Islet precursor cell (in vitro differentiated cells): ENCODE results near the gene EXPH5.
"Not testable (repeated sequence)": the region's sequence is repeated elsewhere in the genome, so short reads cannot be mapped to it uniquely, and the experiment has no call there.

ENCODE experiments used
- DNase-seq: peaks from one replicate; pipeline ENCODE4 v3.0.0-alpha.2; 2018

EXPH5 gene, protein sequence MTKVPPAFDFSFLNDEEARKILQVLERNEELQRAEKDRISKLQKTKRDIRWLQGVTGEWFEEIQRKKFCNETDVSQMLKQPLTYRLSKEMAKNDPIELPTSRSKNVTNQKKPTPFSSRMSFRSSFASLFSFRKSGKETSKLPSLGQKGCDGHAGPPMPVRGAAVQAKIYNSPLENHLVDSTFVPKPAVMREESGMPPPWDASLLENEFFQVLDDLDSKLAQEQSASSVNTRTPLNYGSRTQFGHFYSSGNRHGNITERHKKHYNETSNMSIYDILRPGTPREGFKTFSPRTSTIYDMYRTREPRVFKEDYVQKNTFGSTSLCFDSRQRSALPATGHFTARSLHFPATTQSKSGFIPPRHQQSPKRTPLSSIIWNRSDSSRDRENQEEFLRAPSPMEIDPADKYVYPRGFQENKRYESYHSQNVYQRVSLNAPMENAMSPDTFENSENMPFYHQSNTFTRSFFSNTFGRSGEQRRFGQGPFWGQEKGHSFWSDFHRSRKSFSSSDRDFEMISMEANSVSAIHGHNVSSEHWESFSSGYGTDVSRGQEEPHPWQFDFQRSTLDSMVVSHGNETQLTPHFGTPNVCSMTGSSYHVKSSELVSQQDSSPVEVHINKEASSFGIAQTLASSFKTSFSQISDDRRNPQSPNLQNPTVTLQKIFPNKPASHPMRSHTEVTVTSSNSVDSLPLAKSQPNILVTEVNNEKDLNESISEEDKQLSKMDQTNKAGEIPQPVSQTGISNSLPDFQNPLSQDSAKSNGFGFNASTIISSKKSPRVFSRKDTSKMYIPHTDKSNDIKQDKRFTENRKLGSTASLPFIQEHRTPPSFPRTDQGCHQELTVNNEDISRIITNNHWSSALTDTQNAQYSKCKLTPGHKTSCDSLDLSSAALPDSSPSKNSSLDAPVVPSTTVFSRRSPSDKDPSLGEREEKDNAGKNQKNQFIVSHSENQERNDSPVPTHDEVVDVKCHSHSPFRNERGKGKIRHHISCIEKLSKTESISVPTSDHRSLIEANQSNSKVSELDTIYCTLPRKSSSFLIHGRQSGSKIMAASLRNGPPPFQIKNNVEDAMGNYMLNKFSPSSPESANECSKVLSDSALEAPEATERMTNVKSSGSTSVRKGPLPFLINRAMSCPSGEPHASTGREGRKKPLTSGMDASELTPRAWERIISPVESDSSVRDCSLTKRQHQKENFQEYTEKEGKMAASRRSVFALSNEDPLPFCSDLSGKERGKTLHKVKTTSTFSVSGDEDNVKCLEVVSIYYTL (N-terminal part only)

DNA sequence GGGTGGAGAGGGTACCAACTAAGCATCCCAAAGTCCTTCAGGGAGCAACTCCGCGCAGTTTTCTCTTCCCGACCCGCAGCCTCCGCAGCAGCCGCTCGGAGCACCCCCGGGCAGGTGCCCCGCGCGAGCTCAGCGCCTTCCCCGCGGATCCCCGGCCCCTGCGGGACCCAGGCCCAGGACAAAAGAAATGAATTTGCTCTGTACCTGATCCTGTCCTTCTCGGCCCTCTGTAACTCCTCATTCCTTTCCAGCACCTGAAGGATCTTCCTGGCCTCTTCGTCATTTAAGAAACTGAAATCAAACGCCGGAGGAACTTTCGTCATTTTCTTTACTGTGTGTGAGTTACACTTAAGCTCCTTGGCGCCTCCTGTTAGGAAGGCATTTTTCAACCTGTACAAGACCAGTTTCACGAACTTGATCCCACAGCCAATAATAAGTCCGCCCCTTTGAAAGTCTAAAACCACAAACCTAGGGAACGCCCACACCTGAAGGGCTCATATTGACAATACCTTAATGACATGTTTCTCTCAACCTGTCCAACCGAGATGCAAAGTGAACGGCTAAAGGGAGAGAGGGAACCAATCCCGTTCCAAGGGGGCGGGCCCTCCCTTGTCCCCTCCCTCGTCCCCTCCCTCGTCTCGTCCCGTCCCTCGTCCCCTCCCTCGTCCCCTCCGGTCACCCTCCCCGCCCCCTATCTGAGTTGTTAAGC is at the start of gene EXPH5:
EXPH5 (minus strand) TSS at position 555 of the 709 bp plus-strand sequence; CDS start at position 323, 232 bp downstream.
- peak; percentile 98 for DNase-seq

DNA sequence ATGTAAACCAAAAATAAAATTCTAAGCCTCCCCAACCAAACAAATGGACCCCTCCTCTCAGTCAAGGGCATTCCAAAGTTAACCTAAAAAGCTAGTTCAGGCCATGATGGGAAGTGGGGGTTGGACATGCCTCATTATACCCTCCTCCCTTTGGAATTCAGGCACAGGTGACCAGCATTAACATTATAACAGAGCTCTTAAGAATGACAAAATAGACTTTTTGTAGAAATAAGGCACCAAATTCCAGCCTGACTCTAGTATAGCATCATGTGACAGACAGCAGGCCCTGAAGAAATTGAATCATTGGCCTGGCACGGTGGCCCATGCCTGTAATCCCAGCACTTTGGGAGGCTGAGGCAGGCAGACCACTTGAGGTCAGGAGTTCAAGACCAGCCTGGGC is 48.2 kb upstream of the EXPH5 start:
- DNase-seq: not testable (repeated sequence)

DNA sequence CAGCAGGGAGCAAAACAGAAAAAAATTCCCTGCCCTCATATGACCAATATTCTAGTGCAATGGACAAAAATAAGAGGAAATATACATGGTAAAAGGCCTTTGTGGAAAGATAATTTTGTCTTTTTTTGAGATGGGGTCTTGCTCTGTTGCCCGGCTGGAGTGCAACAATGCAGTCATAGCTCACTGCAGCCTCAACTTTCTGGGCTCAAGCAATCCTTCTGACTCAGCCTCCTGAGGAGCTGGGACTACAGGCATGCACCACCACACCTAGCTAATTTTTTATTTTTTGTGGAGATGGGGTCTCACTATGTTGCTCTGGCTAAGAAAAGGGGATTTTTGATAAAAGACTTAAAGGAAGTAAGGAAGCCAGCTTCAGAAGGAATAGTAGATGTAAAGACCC is 45.6 kb upstream of the EXPH5 start:
- no peak for DNase-seq

DNA sequence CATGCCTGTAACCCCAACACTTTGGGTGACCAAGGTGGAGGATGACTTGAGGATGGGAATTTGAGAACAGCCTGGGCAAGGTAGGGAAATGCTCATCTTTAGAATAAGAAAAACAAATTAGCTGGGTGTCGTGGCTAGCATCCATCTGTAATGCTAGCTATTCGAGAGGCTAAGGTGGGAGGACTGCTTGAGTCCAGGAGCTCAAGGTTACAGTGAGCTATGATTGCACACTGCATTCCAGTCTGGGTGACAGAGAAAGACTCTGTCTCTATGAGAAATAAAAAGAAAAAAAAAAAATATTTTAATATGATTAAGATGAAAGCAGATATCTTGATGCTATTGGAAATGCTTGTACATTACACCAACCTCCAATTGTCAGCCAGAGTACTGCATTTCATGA is 42.7 kb upstream of the EXPH5 start:
- no peak for DNase-seq

DNA sequence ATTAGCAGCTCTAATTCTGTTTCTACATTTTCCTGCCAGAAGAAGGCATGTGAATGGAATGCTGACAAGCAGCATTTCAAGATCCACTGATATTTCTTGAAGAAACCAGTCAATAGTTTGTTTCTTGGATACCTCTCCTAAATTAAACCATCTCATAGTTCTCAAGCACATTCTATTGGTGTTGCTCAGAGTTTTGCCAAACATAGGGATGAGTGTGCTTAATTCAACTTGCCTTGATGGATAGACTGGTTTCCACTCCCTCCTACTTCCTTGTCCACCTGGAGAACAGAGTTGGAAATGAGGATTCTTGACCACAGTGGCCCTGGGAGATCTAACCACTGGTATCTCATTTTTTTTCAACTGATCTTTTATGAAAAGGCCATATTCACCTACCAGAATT is 41.5 kb upstream of the EXPH5 start:
- peak; percentile 58 for DNase-seq

DNA sequence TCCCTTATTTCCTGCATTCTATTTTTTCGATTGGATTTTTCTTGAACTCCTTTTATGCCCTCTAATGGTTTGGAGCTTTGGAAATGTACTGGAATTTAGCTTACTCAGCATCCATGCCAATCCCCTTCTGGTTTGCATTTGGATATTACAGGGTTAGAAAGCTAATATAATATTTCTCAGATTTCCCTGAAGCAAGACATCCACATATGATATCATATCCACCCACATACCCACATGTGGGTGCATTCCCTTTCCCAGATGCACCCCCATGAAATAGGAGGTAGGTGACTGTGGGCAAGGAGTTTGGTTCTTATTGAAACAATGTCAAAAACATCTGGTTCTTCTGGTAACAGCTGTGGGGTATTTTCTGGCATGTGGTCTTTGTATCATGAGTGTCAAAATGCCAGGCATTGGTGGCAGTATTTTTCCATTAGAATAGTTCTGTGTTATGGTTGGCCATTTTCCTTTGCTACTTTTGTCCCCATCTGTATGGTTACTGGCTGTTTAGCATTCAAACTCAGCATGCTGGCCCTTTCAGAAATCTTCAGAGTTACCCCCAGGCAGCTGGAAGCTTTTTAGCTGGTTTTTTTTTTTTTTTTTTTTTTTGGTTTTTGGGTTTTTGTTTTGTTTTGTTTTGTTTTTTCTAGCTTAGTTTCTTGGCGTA is 38.6 kb upstream of the EXPH5 start:
- no peak for DNase-seq

DNA sequence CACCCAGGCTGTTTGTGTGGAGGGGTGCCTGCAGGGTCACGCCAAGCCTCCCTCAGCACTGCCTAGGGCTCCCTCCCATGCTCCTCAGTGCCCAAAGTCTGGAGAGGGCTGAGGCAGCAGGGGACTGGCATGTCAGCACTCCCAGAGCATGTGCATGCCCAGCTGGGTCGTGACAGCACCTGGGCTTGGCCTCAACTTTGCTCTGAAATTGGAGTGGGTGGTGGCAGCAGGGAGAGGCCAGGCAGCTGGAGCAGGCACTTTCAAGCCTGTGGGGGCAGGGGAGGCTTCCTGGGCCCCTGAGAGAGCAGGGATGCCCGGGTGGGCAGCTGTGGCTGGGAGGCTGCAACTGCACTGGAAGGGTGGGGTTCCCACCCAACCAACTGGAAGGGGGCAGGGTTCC is 35.7 kb upstream of the EXPH5 start:
- DNase-seq: no peak

DNA sequence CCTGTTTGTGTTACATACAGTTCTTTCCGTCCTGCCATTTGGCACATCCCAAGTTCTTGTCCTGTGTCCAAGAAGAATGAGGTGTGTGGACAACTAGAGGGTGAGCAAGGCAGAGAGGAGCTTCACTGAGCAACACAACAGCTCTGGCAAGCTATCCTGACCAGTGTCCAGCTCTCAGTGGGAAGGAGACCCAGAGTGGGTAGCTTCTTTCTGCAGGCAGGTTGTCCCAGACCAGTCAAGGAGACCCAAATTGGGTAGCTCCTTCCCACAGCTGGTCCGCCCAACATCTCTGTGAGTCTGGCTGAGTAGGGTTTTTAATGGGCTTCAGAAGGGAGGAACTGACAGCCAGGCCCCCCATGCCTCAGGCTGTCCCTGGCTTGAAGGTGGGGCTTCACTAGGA is 35.2 kb upstream of the EXPH5 start:
- no peak for DNase-seq

DNA sequence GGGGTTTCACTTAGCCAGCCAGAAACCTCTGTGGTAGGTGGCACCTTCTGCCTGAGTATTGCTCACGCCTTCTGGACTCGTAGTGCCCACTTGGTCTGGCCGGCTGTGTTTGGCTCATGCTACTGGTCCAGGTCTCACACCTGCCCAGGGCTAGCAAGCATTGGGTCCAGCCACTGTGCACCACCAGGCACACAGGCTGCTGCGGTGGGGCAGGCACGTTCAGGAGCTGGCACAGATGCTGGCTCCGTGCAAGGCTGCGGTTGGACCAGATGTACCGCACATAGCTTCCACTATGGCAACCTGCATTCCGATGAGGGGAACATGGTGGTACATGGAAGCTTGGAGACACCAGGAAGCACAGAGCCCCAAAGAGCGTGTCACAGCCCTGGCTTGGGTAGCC is 34.8 kb upstream of the EXPH5 start:
- DNase-seq: no peak

DNA sequence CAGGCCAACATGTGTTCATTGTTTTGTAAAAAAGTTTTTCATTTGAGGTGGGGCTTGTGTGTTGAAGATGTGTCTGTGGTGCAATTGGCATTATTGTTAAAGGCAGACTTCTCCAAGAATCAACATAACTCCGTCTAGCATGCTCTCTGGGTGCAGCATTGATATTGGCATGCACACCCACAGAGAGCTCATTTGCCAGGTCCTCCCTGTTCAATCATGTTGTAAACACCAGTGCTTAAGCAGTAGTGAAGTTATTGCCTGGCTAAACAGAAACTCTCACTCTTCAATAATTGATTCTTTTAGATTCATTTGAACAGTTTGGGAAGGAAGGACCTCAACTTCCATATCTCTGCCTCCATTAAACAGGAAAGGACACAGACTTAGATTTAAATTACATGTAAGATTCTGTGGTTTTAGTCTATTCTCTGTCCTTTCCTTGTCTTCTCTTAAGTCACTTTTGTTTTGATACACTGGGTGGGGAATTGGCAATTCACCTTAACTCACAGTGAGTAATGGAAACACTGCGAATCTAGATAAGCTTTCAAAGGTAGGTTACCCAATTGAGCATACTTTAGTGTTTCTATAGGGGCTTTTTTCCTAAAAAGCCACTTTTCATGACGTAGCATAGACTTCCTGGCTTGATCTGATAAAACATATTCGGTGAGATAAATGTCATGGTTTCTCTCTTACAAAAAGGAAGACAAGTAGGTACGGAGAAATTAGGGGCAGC is 30.8 kb upstream of the EXPH5 start:
- DNase-seq: no peak

DNA sequence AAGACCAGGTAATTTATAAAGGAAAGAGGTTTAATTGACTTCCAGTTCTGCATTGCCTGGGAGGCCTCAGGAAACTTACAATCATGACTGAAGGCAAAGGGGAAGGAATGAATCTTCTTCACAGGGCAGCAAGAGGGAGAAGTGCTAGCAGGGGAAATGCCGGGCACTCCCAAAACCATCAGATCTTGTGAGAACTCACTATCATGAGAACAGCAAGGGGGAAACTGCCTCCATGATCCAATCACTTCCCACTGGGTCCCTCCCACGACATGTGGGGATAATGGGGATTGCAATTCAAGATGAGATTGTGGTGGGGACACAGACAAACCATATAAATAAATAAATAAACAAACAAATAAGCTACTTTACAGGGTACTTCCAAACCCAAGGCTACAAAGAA is 28.8 kb upstream of the EXPH5 start:
- DNase-seq: no peak

DNA sequence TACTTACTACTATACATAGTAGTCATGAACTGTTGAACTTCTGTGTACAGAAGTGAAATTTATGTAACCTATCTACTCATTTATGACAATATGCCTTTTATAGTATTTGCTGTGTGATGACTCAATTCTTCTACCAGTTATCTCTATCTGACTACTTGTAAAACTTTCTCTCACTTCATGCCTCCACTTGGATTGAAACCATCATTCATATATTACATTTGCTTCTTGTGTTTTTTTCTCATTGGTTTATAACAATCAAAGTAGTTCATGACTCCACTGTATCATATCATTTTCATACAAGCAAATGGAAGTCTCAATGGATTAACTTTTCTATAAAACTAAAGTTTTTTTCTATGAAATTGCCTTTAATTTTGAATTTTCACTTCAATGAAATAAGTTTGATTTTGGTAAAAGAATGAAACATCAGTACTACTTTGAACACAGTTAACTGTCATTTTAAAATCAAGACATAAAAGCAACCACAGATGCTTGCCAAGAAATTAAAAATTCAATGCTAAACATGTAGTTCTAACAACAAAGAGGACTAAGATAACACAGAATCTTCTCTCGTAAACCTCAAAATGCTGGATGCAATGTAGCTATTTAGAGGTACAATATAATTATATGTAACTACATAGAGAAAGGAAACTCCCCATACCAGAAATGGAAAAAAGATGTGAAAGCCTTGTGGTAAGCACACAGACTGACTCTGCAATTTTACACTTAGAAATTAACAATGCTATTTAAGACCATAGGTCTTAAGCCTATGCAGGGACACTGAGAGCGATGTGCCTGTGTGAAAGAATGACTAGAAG is 27.6 kb upstream of the EXPH5 start:
- DNase-seq: no peak

DNA sequence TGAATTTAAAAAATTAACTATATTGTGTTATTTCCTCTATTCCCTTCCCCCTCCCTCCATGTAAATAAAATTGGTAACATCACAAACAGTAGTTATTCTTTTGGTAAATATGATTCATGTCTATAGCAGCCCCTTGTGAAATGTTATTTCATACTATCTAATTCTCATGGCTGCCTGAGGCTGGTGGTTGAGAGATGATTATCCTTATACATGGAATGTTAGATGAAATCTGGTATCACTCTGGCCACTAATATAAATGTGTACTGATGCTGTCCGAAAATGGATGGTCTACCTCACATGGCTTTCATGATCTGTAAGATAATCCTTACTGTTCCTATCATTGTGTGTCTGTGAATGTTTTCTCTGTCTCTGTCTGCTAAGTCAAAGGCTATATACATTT is 25.0 kb upstream of the EXPH5 start:
- DNase-seq: no peak

DNA sequence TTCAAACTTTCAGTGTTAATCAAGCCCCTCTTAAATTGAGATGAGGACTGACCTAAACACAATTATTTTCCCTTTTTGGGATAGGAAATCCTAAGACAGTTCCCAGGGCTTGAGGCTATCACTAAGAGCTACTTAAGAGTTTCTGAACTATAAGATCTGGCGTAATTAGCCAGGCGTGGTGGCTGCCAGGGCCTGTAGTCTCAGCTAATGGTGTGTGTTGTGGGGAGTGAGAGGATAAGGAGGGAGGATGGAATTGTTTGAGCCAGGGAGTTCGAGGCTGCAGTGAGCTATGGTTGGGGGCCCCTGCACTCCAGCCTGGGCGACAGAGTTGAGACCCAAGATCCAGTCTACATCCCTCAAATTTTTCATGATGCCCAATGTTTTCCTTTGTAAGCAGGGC is 23.5 kb upstream of the EXPH5 start:
- DNase-seq: peak; percentile 81

DNA sequence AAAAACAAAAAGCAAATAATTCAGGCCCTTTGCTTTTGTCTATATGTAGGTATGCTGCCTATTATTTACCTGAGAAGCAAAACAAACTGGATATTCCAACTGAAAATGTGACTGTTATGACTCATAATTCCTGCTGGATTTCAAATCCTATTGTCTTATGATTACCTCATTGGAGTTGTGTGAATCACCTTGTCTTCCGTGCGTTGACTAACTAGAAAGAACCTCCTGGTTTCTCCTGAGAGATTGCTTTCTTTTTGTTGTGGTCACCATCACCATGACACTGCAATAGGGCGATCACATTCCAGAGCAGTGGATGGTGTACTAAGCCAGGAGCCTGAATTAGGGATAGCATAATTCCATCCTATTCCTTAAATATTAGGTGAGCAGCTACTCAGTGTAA is 23.0 kb upstream of the EXPH5 start:
- DNase-seq: peak; percentile 88

DNA sequence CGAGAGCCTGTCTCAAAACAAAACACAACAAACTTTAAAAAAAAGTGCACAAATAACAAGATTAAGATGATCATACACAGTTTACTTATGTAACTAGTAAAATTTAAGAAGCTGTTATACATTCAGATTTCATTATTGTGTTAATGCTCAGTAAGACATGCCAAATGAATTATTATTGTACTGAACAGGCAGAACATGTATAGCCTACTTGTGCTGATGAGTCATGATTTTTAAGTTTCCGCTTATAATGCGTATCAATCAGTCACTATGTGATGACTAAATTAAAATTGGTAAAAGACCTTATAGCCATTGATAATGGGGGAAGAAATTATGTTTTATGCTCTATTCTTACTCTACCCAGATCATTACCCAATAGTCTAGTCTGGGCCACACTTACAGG is 20.5 kb upstream of the EXPH5 start:
- no peak for DNase-seq

DNA sequence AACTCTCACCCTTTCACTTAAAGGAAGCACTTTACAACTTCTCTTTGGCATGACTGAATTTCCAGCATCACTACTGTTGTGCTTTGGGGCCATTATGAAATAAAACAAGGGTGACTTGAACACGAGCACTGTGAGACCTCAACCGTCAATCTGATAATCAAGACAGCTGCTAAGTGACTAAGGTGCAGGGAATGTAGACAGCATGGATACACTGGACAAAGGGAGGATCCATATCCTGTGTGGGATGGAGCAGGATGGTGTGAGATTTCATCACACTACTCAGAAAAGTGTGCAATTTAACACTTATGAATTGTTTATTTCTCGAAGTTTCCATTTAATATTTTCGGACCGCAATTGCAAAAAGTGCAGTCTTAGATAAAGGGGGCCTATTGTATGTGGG is 16.1 kb upstream of the EXPH5 start:
- peak; percentile 85 for DNase-seq

DNA sequence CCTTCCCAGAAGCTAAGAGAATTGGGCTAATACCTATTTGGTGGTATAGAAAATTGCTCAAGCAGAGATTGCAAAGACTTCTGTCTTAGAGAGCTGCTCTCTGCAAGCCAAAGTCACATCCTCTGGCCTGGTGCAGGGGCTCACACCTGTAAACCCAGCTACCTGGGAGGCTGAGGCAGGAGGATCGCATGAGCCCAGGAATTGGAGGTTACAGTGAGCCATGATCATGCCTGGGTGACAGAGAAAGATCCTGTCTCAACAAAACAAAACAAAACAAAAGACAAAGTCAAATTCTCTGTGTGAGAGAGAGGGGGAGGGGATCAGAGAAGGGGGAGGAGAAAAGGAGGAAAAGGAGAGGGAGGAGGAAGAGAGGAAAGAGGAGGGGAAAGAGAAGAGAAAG is 15.0 kb upstream of the EXPH5 start:
- no peak for DNase-seq

DNA sequence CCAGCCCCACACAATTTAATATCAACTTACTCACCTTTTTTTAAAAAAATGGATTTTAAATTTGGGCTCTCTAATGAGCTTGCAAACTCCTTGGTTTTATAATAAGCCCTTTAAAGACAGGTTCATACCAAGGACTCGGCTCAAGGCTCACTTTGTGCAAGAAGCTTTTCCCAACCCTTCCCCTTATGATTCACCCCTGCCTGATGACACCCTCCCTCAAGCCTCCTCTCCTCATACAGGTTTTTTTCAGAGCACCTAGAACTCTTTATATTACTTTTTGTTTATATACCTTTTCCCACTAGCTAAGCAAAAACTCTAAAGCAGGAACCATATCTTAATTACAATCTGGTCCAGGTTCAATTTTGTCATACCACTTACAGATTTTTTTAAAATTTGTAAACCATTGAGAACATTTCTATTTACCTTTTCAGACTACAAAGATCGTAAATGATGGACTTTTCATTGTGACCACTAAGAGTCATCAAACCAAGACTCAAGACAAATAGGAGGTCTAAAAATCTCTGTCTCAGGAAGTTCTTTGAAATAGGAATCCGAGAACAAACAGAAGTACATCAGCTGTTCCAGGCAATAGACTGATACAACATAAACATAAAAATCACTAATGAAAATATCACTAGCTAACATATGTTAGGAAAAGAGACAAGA is 13.1 kb upstream of the EXPH5 start:
- DNase-seq: no peak

DNA sequence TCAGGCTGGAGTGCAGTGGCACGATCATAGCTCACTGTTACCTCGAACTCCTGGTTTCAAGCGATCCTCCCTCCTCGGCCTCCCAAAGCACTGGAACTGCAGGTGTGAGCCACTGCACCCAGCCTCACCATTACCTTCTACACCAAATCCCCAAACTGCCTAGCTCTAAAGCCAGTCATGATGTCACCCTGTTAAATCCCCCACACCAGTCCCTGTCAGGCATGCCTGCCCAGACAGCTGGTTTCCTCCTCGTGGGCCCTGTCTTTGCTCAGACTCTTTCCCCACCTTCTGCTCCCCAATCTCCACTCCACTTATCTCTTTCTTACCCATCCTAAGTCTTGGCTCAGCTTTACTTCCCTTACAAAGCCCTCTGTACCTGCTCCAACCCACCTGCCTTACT is 12.5 kb upstream of the EXPH5 start:
- no peak for DNase-seq
